ENCODE data around the gene BLM. TPM values are rescaled to one million over a fixed set of nuclear protein-coding genes. Genes with fewer than 3 reads are reported as not detected.
"Not testable (repeated sequence)": the region's sequence is repeated elsewhere in the genome, so short reads cannot be mapped to it uniquely, and the experiment has no call there.

The BLM gene
- 35.2 and 58.0 TPM in 2 replicates for total RNA-seq (ENCODE audit: low replicate concordance)

DNA sequence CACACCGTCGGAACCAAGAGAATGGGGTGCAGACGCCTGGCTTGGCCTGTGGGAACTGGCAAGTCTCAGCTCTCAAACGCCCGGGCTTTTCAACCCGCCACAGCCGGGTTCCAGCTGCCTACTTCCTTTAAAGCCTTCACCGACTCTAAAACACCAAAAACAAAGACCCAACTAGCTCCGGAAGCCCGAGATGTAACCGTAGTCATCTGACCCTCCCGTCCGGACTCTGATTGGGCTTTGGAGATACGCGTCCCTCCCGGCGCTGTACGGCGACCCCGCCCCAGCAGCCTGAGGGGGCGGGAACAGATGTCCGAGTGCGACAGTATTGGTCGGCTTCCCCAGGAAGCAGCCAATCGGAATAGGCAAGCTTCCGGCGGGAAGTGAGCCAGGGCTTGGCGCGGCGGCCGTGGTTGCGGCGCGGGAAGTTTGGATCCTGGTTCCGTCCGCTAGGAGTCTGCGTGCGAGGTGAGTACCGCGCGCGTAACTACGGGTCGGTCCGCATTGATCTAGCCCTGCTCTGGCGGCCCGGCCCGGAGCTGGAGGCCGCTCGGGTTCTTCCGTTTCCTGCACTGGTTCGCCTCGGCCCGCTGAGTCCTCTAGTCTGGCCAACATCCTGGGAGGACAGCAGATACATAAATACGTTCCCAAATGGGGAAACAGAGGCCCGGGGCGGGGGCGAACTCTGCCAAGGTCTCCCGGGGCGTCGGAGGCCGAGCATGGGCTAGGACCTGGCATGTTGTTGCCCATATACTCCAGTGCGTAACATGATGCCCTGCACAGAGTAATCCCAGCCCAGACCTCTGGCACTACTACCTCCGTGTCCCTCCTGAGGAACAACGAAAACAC is at the start of gene BLM:
TSS of gene BLM (plus strand) at position 371 of the 846 bp plus-strand sequence. CDS start 30,047 bp downstream, outside the sequence.
- Mint-ChIP-seq H3K4me3 (peak within 1 kb of the TSS; percentile 99), H3K36me3 (peaks cover 7% of the 10 kb centered on the region), H3K9me3 (no peaks in the 10 kb centered on the region), H3K4me1 (peaks cover 19% of the 10 kb centered on the region), H3K27ac (peak within 1 kb of the TSS; percentile 94), H3K27me3 (ENCODE audit: insufficient read depth, low read depth) (no peaks in the 10 kb centered on the region)
- Histone ChIP-seq H3K27me3 (no peaks in the 10 kb centered on the region), H3K4me3 (peak within 1 kb of the TSS; percentile 76), H3K4me2 (peak within 1 kb of the TSS; percentile 93), H2AFZ (replicated peaks) (peak within 1 kb of the TSS; percentile 81), H3K4me1 (peaks cover 12% of the 10 kb centered on the region), H3K79me2 (ENCODE audit: low read depth) (peaks cover 62% of the 10 kb centered on the region), H3K36me3 (peaks cover 6% of the 10 kb centered on the region), H3K27ac (peak within 1 kb of the TSS; percentile 70), H3K9ac (peak within 1 kb of the TSS; percentile 81), H3F3A (ENCODE audit: low read depth) (no peaks in the 10 kb centered on the region), H3K9me3 (ENCODE audit: low read depth) (no peaks in the 10 kb centered on the region), H4K20me1 (ENCODE audit: low read depth) (peaks cover 13% of the 10 kb centered on the region)
- DNase-seq (ENCODE audit: low spot score) = peak; percentile 98
- TF ChIP-seq, protein P1, sequence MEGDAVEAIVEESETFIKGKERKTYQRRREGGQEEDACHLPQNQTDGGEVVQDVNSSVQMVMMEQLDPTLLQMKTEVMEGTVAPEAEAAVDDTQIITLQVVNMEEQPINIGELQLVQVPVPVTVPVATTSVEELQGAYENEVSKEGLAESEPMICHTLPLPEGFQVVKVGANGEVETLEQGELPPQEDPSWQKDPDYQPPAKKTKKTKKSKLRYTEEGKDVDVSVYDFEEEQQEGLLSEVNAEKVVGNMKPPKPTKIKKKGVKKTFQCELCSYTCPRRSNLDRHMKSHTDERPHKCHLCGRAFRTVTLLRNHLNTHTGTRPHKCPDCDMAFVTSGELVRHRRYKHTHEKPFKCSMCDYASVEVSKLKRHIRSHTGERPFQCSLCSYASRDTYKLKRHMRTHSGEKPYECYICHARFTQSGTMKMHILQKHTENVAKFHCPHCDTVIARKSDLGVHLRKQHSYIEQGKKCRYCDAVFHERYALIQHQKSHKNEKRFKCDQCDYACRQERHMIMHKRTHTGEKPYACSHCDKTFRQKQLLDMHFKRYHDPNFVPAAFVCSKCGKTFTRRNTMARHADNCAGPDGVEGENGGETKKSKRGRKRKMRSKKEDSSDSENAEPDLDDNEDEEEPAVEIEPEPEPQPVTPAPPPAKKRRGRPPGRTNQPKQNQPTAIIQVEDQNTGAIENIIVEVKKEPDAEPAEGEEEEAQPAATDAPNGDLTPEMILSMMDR (IDR thresholded peaks at IDR 0.05) = peak; percentile 46
- TF ChIP-seq EZH2phosphoT487 (IDR thresholded peaks at IDR 0.05) (no peak), EZH2 (IDR thresholded peaks at IDR 0.05) (no peak)

DNA sequence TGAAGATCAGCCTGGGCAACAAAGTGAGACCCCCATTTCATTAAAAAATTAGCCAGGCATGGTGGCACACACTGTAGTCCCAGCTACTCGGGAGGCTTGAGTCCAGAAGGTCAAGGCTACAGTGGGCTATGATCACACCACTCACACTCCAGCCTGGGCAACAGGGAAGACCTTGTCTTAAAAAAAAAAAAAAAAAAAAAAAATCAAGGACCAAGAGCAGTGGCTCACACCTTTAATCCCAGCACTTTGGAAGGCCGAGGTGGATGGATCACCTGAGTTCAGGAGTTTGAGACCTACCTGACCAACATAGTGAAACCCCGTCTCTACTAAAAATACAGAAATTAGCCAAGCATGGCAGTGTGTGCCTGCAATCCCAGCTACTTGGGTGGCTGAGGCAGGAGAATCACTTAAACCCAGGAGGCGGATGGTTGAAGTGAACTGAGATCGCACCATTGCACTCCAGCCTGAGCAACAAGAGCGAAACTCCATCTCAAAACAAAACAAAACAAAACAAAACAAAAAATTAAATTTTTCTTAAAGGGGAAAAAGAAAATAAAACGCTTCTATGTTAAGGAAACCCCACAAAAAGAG is 49.3 kb upstream of the BLM start:
- not testable (repeated sequence) for H3K4me1 ChIP-seq; H3K9me3 Mint-ChIP-seq; H3K27ac ChIP-seq; H3K79me2 ChIP-seq (ENCODE audit: low read depth); H3K27me3 ChIP-seq; H3F3A ChIP-seq (ENCODE audit: low read depth); H3K4me2 ChIP-seq; H3K9ac ChIP-seq; DNase-seq (ENCODE audit: low spot score); H3K4me3 Mint-ChIP-seq; H2AFZ ChIP-seq (replicated peaks); H3K27me3 Mint-ChIP-seq (ENCODE audit: insufficient read depth, low read depth); H3K9me3 ChIP-seq (ENCODE audit: low read depth); H3K27ac Mint-ChIP-seq; H3K4me1 Mint-ChIP-seq; H3K36me3 Mint-ChIP-seq; H3K36me3 ChIP-seq; H3K4me3 ChIP-seq; H4K20me1 ChIP-seq (ENCODE audit: low read depth)

DNA sequence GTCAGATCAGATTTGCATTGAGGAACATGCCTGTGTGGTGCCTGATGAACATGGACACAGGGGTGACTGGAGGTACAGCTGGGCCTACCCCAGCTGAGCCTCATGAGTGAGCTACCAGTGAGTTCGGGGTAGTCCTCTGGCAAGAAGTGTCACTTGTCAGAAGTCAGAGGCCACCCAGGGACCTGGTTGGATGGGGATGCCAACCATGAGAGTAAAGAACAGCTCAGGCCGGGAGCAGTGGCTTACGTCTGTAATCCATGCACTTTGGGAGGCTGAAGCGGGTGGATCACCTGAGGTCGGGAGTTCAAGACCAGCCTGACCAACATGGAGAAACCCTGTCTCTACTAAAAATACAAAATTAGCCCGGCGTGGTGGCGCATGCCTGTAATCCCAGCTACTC is 46.5 kb upstream of the BLM start:
- not testable (repeated sequence) for H4K20me1 ChIP-seq (ENCODE audit: low read depth); H2AFZ ChIP-seq (replicated peaks); H3K4me3 Mint-ChIP-seq; H3K9me3 Mint-ChIP-seq; H3K36me3 ChIP-seq; H3K27ac Mint-ChIP-seq; H3K36me3 Mint-ChIP-seq; H3K4me1 ChIP-seq; H3K4me2 ChIP-seq; H3K79me2 ChIP-seq (ENCODE audit: low read depth); H3K9ac ChIP-seq; H3K27me3 ChIP-seq; H3K27me3 Mint-ChIP-seq (ENCODE audit: insufficient read depth, low read depth); H3K4me1 Mint-ChIP-seq; H3K9me3 ChIP-seq (ENCODE audit: low read depth); H3K27ac ChIP-seq; H3F3A ChIP-seq (ENCODE audit: low read depth); H3K4me3 ChIP-seq; DNase-seq (ENCODE audit: low spot score)

DNA sequence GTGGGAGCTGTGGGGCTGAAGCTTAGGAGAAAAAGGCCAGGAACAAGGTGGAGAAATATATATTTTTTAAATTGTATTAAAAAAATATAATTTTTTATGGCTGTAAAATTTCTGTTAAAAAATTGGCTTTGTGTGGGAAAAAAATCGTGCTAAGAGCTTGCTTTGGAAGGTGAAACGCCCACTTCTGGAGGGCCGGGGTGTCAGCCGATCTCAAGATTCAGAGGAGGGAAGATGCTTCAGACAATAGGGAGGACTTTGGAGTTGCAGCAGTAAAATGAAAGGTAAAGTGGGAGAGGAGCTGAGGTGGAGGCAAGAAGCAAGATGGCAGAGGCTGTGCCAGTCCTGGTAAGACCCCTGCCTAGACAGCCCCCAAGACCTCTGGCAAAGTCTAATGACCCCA is 45.9 kb upstream of the BLM start:
- Mint-ChIP-seq H3K4me3 (no peak overlapping the region), H3K27me3 (ENCODE audit: insufficient read depth, low read depth) (peaks cover 6% of the 10 kb centered on the region), H3K9me3 (no peaks in the 10 kb centered on the region), H3K36me3 (no peaks in the 10 kb centered on the region), H3K4me1 (peaks cover 3% of the 10 kb centered on the region), H3K27ac (no peak overlapping the region)
- H3K4me1 ChIP-seq = no peaks in the 10 kb centered on the region
- no peaks in the 10 kb centered on the region for H3K79me2 ChIP-seq (ENCODE audit: low read depth)
- no peak overlapping the region for H3K4me2 ChIP-seq
- no peaks in the 10 kb centered on the region for H3K27me3 ChIP-seq
- H4K20me1 ChIP-seq (ENCODE audit: low read depth) = no peaks in the 10 kb centered on the region
- no peak overlapping the region for H3K9ac ChIP-seq
- no peaks in the 10 kb centered on the region for H3F3A ChIP-seq (ENCODE audit: low read depth)
- no peaks in the 10 kb centered on the region for H3K9me3 ChIP-seq (ENCODE audit: low read depth)
- no peaks in the 10 kb centered on the region for H3K36me3 ChIP-seq
- TF ChIP-seq EZH2 (IDR thresholded peaks at IDR 0.05) = no peak
- H2AFZ ChIP-seq (replicated peaks) = no peak overlapping the region
- no peak for DNase-seq (ENCODE audit: low spot score)
- no peak overlapping the region for H3K4me3 ChIP-seq
- H3K27ac ChIP-seq = no peak overlapping the region

DNA sequence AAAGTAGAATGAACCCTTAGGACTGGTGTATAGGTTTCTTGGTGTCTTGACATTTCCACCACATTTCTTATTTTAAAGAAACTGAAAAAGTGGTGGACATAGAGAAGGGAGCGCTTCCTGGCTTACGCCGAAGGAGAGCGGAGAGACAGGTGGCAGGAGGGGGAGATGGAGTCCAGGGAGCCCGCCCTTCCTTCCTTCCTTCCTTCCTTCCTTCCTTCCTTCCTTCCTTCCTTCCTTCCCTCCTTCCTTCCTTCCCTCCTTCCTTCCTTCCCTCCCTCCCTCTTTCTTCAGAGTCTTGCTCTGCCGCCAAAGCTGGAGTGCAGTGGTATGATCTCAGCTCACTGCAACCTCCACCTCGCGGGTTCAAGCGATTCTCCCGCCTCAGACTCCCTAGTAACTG is 43.8 kb upstream of the BLM start:
- H3K27me3 Mint-ChIP-seq (ENCODE audit: insufficient read depth, low read depth); H3K36me3 ChIP-seq; H2AFZ ChIP-seq (replicated peaks); H3K9ac ChIP-seq; H3K4me3 Mint-ChIP-seq; H3K4me1 Mint-ChIP-seq; H3F3A ChIP-seq (ENCODE audit: low read depth); H3K79me2 ChIP-seq (ENCODE audit: low read depth); H3K27ac ChIP-seq; H3K4me3 ChIP-seq; H3K9me3 ChIP-seq (ENCODE audit: low read depth); H3K4me1 ChIP-seq; H3K9me3 Mint-ChIP-seq; H3K4me2 ChIP-seq; H3K27ac Mint-ChIP-seq; H3K27me3 ChIP-seq; DNase-seq (ENCODE audit: low spot score); H4K20me1 ChIP-seq (ENCODE audit: low read depth); H3K36me3 Mint-ChIP-seq: not testable (repeated sequence)

Measured in neural progenitor cell (in vitro differentiated cells).